Heart right ventricle (tissue), 16 donors: ENCODE results near the gene CDRT15. TPM values are rescaled to one million over a fixed set of nuclear protein-coding genes. Genes with fewer than 3 reads are reported as not detected.
"Not testable (repeated sequence)": the region's sequence is repeated elsewhere in the genome, so short reads cannot be mapped to it uniquely, and the experiment has no call there.

Source experiments
- ATAC-seq, 8 donors: fragments of 200-7000 bp; cut with Tn5 transposase; one replicate each; pipeline ENCODE4 v1.9.1; 2020; ENCODE audit warnings: mild to moderate bottlenecking in 8 of 8, moderate library complexity in 8 of 8, moderate number of reproducible peaks in 1 of 8
- DNase-seq, 2 donors: peaks; one replicate each; pipeline ENCODE4 v3.0.0-alpha.2; 2020
- H3K27ac ChIP-seq, 10 donors: fragments of 200-600 bp; sonication (generic) in 2 of 10; one replicate each; pipeline versions ENCODE4 v1.5.0 to v1.8.0; 2020 to 2022; ENCODE audit warnings: mild to moderate bottlenecking in 3 of 10
- H3K27me3 ChIP-seq, 7 donors: fragments of 200-600 bp; one replicate each; pipeline ENCODE4 v1.8.0; 2021 to 2022; ENCODE audit warnings: mild to moderate bottlenecking in 2 of 7
- H3K36me3 ChIP-seq, 9 donors: fragments of 200-600 bp; sonication (generic) in 1 of 9; one replicate each; pipeline versions ENCODE4 v1.5.0 to v1.8.0; 2020 to 2022; ENCODE audit warnings: mild to moderate bottlenecking in 2 of 9
- H3K4me1 ChIP-seq, 9 donors: fragments of 200-600 bp; sonication (generic) in 1 of 9; one replicate each; pipeline versions ENCODE4 v1.5.0 to v1.8.0; 2020 to 2022; ENCODE audit warnings: mild to moderate bottlenecking in 4 of 9
- H3K4me3 ChIP-seq, 10 donors: fragments of 200-600 bp; sonication (generic) in 2 of 10; one replicate each; pipeline versions ENCODE4 v1.5.0 to v1.8.0; 2020 to 2022; ENCODE audit warnings: mild to moderate bottlenecking in 7 of 10, moderate library complexity in 2 of 10
- H3K9me3 ChIP-seq, 11 donors: fragments of 200-600 bp in 10 of 11; sonication (generic) in 2 of 11; one replicate each; pipeline versions ENCODE4 v1.5.0 to v1.8.0; 2013 to 2022; ENCODE audit warnings: mild to moderate bottlenecking in 2 of 11, control low read depth in 1 of 11, moderate library complexity in 1 of 11
- WGBS, 2 donors: extraction: QIAGEN DNeasy Blood & Tissue Kit; methylation state at CpG; one replicate each; pipeline ENCODE4 v1.1.7; 2013; ENCODE audit warnings: inconsistent platforms in 1 of 2; 5-methylcytosine and 5-hydroxymethylcytosine counted together
- intact Hi-C, 10 donors: fragments of 100-400 bp; cut with DNase I; formaldehyde crosslinking; loops; one replicate each; pipeline versions ENCODE4 v1.11.1 to v1.14.2; 2022
- long read RNA-seq, 3 donors: library from polyadenylated mRNA; unstranded; transcript quantifications; one replicate each; pipeline ENCODE4 v2.0.0, GENCODE V29; 2020 to 2021
- polyA plus RNA-seq, 2 donors: library from polyadenylated mRNA; stranded (reverse); fragments of 200-250 nt; gene quantifications; one replicate each; pipeline ENCODE4 v1.2.3, GENCODE V29; 2013
- total RNA-seq, 10 donors: library from RNA; stranded (reverse); fragmentation: NEBNext Ultra II Directional in 3 of 10; extraction: Animal tissue kit (Norgen Biotek cat#: 25700) in 3 of 10; gene quantifications; one replicate each; pipeline versions ENCODE4 v1.2.1 to v1.2.4, GENCODE V29; 2021 to 2023
- TF ChIP-seq, protein P1 (sequence below), 9 donors: fragments of 200-600 bp; sonication (generic) in 2 of 9; IDR thresholded peaks; one replicate each; pipeline versions ENCODE4 v1.5.0 to v1.8.0; 2021 to 2022; ENCODE audit warnings: antibody characterized with exemption in 9 of 9, mild to moderate bottlenecking in 5 of 9, moderate library complexity in 1 of 9
- donor health status: Arrhythmogenic right ventricular cardiomyopathy.
- donor health status: ischemic (EF 13 %, LVEDD 7.1; RV severe dilation, severe dysfunction).
- donor health status: healthy with polysubstance abuse.
- donor health status: DM: no; HTN: yes; CAD: no.
- donor health status: DM: no; HTN: no; CAD: no.
- donor health status: ischemic (EF 25% LVEDD 6.9; RV normal size, moderate dysfunction).
- donor health status: ischemic (EF 25% LVEDD 5.7; RV mildly dilated, moderate dysfunction).
- donor health status: healthy.
- donor health status: DM: yes; HTN: yes; CAD: no.
- donor health status: Ischemic cardiomyopathy.
- donor health status: ischemic (EF 35%, LVEDD 5.7; RV mildly dilated, moderate dysfunction).
- donor health status: nonischemic (EF 11% LVEDD 7.7; RV severe dilation, severe dysfunction).
- donor health status: DM: yes; HTN: yes; CAD: no.
- donor health status: PGD.
- donor health status: ischemic (EF 29% LVEDD 5.4; RV normal size, mild dysfunction).
- donor health status: nonischemic (EF 23%, LVEDD 6.1; RV moderate dilation, normal function).

The CDRT15 gene
- total RNA-seq (not detected), polyA plus RNA-seq (not detected)
- long read RNA-seq, donor 1, result 0 reads
- long read RNA-seq, donor 2, result 0 reads
- long read RNA-seq, donor 3, result 0 reads

DNA sequence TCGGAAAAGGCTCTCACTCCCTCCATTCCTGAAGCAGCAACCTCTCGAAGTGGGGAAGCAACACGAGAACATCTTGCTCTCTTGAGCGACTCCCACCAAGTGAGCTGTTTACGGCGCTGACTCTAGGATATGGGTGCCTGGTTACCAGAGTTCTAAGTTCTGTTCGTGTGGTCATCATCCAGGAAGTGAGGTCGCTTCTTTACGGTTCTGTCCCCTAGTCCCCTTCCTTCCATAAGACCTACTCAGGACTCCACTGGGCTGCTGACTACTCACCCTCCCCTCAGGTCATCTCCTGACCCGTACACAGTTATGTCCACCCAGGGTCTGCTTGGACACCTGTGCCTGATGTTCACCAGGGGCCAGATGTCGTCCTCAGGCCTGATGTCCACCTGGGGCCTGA, at the start of gene CDRT15:
TSS of gene CDRT15 (minus strand) at position 101 of the 400 bp plus-strand sequence. CDS start at position 72, 29 bp downstream.
- H3K9me3 ChIP-seq, ATAC-seq, H3K27ac ChIP-seq, DNase-seq, H3K4me1 ChIP-seq, intact Hi-C loops, H3K27me3 ChIP-seq, H3K36me3 ChIP-seq, H3K4me3 ChIP-seq: not testable (repeated sequence)
- 74 to 89% methylated on average over 10 of the region's 11 CpGs for WGBS, 2 donors

DNA sequence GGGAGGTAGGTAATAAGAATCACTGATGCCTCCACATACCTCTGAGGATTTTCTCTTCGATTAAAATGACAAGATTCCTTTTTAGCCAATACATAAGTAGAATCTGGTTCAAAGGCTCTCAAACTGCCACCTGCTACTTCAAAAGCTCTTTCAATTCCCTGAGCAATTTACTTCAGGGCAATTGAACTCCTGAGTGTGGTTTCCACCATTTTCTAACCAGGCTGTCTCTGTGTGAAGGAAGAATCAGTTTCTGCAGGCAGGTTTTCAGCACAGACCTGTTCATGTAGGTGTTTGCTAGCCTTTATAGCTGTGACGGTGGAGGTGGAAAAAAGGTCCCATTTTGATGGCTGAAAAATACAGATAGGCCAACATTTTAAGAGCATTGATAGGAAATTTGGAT, 46.1 kb upstream of the CDRT15 start:
- no peak overlapping the region for H3K27ac ChIP-seq
- DNase-seq (no peak), ATAC-seq (no peak)
- TF ChIP-seq, protein P1, sequence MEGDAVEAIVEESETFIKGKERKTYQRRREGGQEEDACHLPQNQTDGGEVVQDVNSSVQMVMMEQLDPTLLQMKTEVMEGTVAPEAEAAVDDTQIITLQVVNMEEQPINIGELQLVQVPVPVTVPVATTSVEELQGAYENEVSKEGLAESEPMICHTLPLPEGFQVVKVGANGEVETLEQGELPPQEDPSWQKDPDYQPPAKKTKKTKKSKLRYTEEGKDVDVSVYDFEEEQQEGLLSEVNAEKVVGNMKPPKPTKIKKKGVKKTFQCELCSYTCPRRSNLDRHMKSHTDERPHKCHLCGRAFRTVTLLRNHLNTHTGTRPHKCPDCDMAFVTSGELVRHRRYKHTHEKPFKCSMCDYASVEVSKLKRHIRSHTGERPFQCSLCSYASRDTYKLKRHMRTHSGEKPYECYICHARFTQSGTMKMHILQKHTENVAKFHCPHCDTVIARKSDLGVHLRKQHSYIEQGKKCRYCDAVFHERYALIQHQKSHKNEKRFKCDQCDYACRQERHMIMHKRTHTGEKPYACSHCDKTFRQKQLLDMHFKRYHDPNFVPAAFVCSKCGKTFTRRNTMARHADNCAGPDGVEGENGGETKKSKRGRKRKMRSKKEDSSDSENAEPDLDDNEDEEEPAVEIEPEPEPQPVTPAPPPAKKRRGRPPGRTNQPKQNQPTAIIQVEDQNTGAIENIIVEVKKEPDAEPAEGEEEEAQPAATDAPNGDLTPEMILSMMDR (IDR thresholded peaks at IDR 0.05), result no peak
- H3K4me1 ChIP-seq, result no peaks in the 10 kb centered on the region
- H3K4me3 ChIP-seq, result no peak overlapping the region
- whole genome bisulfite sequencing, 2 donors, result 76 to 80% methylated on average over 2 of the region's 2 CpGs
- intact Hi-C loops, result no loop called here
- peaks cover 0 to 62% (median 27%) of the 10 kb centered on the region in 7 donors for H3K27me3 ChIP-seq
- no peaks in the 10 kb centered on the region for H3K36me3 ChIP-seq
- no peaks in the 10 kb centered on the region for H3K9me3 ChIP-seq

DNA sequence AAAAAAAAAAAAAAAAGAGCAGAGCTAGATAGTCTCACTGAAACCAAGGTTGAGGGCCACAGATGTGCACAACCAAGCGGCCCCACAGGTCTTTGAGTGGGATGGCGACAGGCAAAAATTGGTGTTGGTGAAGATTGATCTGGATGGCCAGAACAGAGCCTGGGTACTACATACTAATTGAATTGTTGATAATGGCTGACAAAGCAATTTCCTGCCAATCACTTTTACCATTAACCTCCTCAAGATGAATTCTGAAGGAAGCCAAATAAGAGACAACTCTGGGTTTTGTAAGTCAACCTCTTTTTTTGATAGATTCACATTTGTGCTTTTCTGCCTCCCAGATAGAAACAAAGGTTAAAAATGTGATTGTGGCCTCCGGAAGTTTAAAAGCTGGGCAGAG, 44.9 kb upstream of the CDRT15 start:
- intact Hi-C loops, result no loop called here
- H3K4me3 ChIP-seq, result no peak overlapping the region
- H3K36me3 ChIP-seq, result no peaks in the 10 kb centered on the region
- H3K9me3 ChIP-seq, result no peaks in the 10 kb centered on the region
- H3K27ac ChIP-seq, result no peak overlapping the region
- TF ChIP-seq, protein P1 (IDR thresholded peaks at IDR 0.05), result no peak
- H3K27me3 ChIP-seq, result peaks cover 0 to 66% (median 27%) of the 10 kb centered on the region in 7 donors
- ATAC-seq (no peak), DNase-seq (no peak)
- no peaks in the 10 kb centered on the region for H3K4me1 ChIP-seq
- WGBS, 2 donors, result 75 to 96% methylated on average over 3 of the region's 3 CpGs

GRCh38 chr17:14276535-14277250, 40.0 kb upstream of the CDRT15 start:
- H3K9me3 ChIP-seq, result peaks cover 0 to 25% (median 4%) of the 10 kb centered on the region in 11 donors
- no peak overlapping the region for H3K27ac ChIP-seq
- H3K4me3 ChIP-seq, result no peak overlapping the region
- DNase-seq (no peak), ATAC-seq (no peak)
- H3K4me1 ChIP-seq, result no peaks in the 10 kb centered on the region
- intact Hi-C loops, result no loop called here
- peaks cover 0 to 34% (median 16%) of the 10 kb centered on the region in 7 donors for H3K27me3 ChIP-seq
- H3K36me3 ChIP-seq, result no peaks in the 10 kb centered on the region
- 65 to 71% methylated on average over 2 of the region's 2 CpGs for WGBS, 2 donors
- TF ChIP-seq, protein P1 (IDR thresholded peaks at IDR 0.05), result no peak

DNA sequence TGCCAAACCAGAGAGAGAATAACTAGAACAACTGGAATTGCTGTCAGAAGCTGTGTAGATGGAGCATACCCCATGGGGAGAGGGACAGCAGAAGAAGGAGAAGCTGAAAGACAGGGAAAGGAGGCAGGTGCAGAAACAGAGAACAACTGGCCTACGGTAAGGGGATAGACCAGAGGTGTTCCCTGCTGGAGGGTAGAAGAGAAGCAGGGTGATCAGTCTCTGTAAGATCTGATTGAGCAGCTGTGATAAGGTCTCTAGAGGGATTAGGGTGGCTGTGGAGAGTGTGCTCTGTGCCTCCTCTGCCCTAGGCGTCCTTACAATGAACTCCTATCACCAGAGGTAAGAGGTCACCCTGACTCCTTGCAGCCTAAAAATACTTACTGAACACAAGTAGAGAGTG, 33.8 kb upstream of the CDRT15 start:
- Histone ChIP-seq H3K4me1 (no peaks in the 10 kb centered on the region), H3K27ac (no peak overlapping the region), H3K27me3 (peaks cover 0 to 4% (median 0%) of the 10 kb centered on the region in 7 donors), H3K4me3 (no peak overlapping the region), H3K9me3 (peaks cover 0 to 26% (median 4%) of the 10 kb centered on the region in 11 donors), H3K36me3 (no peaks in the 10 kb centered on the region)
- ATAC-seq, result no peak
- WGBS, 2 donors, result 57 to 71% methylated on average over 2 of the region's 2 CpGs
- TF ChIP-seq, protein P1 (IDR thresholded peaks at IDR 0.05), result no peak
- DNase-seq, result no peak
- intact Hi-C loops, result no loop called here
